GM12864 (cell line): Measurements from ENCODE around the gene CLASP1.
"Not testable (repeated sequence)": the region's sequence is repeated elsewhere in the genome, so short reads cannot be mapped to it uniquely, and the experiment has no call there.

Source experiments
- DNase-seq: peaks from one replicate; pipeline ENCODE4 v3.0.0-alpha.2; 2011; ENCODE audit warnings: low read depth
- H3K4me3 ChIP-seq: 2 replicates; pipeline ENCODE4 v1.5.1; 2011; ENCODE audit warnings: mild to moderate bottlenecking, low read depth, low read length, control low read depth
- CTCF ChIP-seq: IDR thresholded peaks from 2 replicates; pipeline ENCODE4 v1.5.1; 2011; ENCODE audit warnings: low read depth, mild to moderate bottlenecking, moderate library complexity, low read length, control low read depth, inconsistent platforms; ENCODE audit errors: missing control alignments

CLASP1 gene

GRCh38 chr2:121647396-121647795, 1.9 kb downstream of the CLASP1 start:
- TF ChIP-seq CTCF = no peak
- DNase-seq = no peak
- peak overlapping the region; percentile 82; the same call in 1 of the 2 replicates for H3K4me3 ChIP-seq

DNA sequence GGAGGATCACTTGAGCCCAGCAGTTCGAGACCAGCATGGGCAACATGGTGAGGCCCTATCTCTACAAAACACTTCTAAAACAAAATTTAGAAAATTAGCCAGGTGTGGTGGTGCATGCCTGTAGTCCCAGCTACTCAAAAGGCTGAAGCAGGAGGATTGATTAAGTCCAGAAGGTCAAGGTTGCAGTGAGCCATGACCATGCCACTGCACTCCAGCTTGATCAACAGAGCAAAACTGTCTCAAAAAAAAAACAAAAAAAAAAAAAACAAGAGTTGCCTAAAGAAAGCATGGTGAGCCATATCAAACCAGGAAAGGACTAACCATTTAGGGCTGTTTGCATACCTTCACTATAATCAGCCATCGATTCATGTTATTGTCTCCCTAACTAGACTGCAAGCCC, 4.5 kb downstream of the CLASP1 start:
- no peak for DNase-seq
- H3K4me3 ChIP-seq = no peak overlapping the region

GRCh38 chr2:121643877-121644276, 5.4 kb downstream of the CLASP1 start:
- H3K4me3 ChIP-seq = no peak overlapping the region
- TF ChIP-seq CTCF = no peak

More for the DNA sequence above, 4.5 kb downstream of the CLASP1 start:
- TF ChIP-seq CTCF = no peak

GRCh38 chr2:121640380-121641316, 8.6 kb downstream of the CLASP1 start:
- TF ChIP-seq CTCF = no peak
- H3K4me3 ChIP-seq = no peak overlapping the region
- no peak for DNase-seq

More at GRCh38 chr2:121643877-121644276, 5.4 kb downstream of the CLASP1 start:
- no peak for DNase-seq

DNA sequence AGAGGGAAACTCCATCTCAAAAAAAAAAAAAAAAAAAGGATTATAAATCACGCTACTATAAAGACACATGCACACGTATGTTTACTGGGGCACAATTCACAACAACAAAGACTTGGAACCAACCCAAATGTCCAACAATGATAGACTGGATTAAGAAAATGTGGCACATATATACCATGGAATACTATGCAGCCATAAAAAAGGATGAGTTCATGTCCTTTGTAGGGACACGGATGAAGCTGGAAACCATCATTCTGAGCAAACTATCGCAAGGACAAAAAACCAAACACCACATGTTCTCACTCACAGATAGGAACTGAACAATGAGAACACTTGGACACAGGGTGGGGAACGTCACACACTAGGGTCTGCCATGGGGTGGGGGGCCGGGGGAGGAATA, 9.4 kb downstream of the CLASP1 start:
- not testable (repeated sequence) for H3K4me3 ChIP-seq, DNase-seq

- no peak for DNase-seq
- no peak for TF ChIP-seq CTCF
- no peak overlapping the region for H3K4me3 ChIP-seq
Observed at GRCh38 chr2:121638333-121638732, 10.9 kb downstream of the CLASP1 start.

- H3K4me3 ChIP-seq = no peak overlapping the region
- TF ChIP-seq CTCF = no peak
- no peak for DNase-seq
Observed at GRCh38 chr2:121635371-121635770, 13.9 kb downstream of the CLASP1 start.
